Cardiac muscle cell (in vitro differentiated cells and primary cell): ENCODE results near the gene RASSF1. TPM values are rescaled to one million over a fixed set of nuclear protein-coding genes. Genes with fewer than 3 reads are reported as not detected.
"Not testable (repeated sequence)": the region's sequence is repeated elsewhere in the genome, so short reads cannot be mapped to it uniquely, and the experiment has no call there.

Experiments used
- DNase-seq, 2 donors: peaks; one replicate each; pipeline versions ENCODE4 v3.0.0 to v3.0.0-alpha.2; 2010 to 2017; ENCODE audit warnings: low read depth in 1 of 2, low spot score in 1 of 2
- H3K27ac ChIP-seq: fragments of 200-600 bp; sonication (generic); 2 replicates; pipeline ENCODE4 v1.5.1; 2016
- H3K27me3 ChIP-seq: fragments of 200-600 bp; sonication (generic); 2 replicates; pipeline ENCODE4 v1.6.0; 2016; ENCODE audit warnings: control low read depth
- H3K36me3 ChIP-seq: fragments of 200-600 bp; sonication (generic); 2 replicates; pipeline ENCODE4 v1.5.1; 2016; ENCODE audit warnings: control low read depth
- H3K4me1 ChIP-seq: fragments of 200-600 bp; sonication (generic); 2 replicates; pipeline ENCODE4 v1.8.1; 2017; ENCODE audit warnings: low read depth, mild to moderate bottlenecking, mixed run types
- H3K4me3 ChIP-seq: fragments of 200-600 bp; sonication (generic); 2 replicates; pipeline ENCODE4 v1.5.1; 2016; ENCODE audit warnings: mild to moderate bottlenecking
- H3K9me3 ChIP-seq: fragments of 200-600 bp; sonication (generic); 2 replicates; pipeline ENCODE4 v1.5.1; 2017; ENCODE audit warnings: low read depth, mild to moderate bottlenecking, control low read depth
- polyA plus RNA-seq: library from polyadenylated mRNA; unstranded; fragments of >200 nt; fragmentation: Nextera tagmentation; extraction: Ambion mirVana; gene quantifications from 2 replicates; pipeline ENCODE4 v1.2.1, GENCODE V29; 2016
- total RNA-seq: library from RNA; depleted of rRNA; stranded (reverse); fragments of >200 nt; gene quantifications from 2 replicates; pipeline ENCODE4 v1.2.3, GENCODE V29; 2016
- TF ChIP-seq, protein P1 (sequence below): IDR thresholded peaks from 2 replicates; pipeline ENCODE4 v1.5.1; 2012; ENCODE audit warnings: low read depth, mild to moderate bottlenecking, low read length

RASSF1 gene
- total and polyA plus RNA-seq, 2 experiments from 2014 or later: 23.1 to 23.8 TPM

GRCh38 chr3:50286322-50287227 lies 54.1 kb downstream of the RASSF1 start:
- H3K27ac ChIP-seq: peak overlapping the region; percentile 85
- H3K4me3 ChIP-seq: no peak overlapping the region
- TF ChIP-seq, protein P1, sequence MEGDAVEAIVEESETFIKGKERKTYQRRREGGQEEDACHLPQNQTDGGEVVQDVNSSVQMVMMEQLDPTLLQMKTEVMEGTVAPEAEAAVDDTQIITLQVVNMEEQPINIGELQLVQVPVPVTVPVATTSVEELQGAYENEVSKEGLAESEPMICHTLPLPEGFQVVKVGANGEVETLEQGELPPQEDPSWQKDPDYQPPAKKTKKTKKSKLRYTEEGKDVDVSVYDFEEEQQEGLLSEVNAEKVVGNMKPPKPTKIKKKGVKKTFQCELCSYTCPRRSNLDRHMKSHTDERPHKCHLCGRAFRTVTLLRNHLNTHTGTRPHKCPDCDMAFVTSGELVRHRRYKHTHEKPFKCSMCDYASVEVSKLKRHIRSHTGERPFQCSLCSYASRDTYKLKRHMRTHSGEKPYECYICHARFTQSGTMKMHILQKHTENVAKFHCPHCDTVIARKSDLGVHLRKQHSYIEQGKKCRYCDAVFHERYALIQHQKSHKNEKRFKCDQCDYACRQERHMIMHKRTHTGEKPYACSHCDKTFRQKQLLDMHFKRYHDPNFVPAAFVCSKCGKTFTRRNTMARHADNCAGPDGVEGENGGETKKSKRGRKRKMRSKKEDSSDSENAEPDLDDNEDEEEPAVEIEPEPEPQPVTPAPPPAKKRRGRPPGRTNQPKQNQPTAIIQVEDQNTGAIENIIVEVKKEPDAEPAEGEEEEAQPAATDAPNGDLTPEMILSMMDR: no peak
- H3K9me3 ChIP-seq: no peaks in the 10 kb centered on the region
- H3K27me3 ChIP-seq: no peaks in the 10 kb centered on the region
- H3K4me1 ChIP-seq: peaks cover 3% of the 10 kb centered on the region
- no peaks in the 10 kb centered on the region for H3K36me3 ChIP-seq
- DNase-seq: no peak

- DNase-seq, H3K27ac ChIP-seq, H3K9me3 ChIP-seq, H3K36me3 ChIP-seq, H3K4me3 ChIP-seq, H3K27me3 ChIP-seq, H3K4me1 ChIP-seq: not testable (repeated sequence)
These were observed 56.5 kb downstream of the RASSF1 start for GRCh38 chr3:50284121-50284520.

Other genes with a start within 250 kb of the RASSF1 start
- 21.0 and 27.6 TPM in 2 replicates for gene SEMA3F, start 185.5 kb downstream of the RASSF1 start, total RNA-seq
- gene SEMA3F, start 185.5 kb downstream of the RASSF1 start, polyA plus RNA-seq: 20.0 and 21.8 TPM in 2 replicates
- not detected in 2 replicates for gene GNAT1, start 149.2 kb downstream of the RASSF1 start, total RNA-seq
- not detected in 2 replicates for gene GNAT1, start 149.2 kb downstream of the RASSF1 start, polyA plus RNA-seq
- 9.5 and 14.7 TPM in 2 replicates for gene SLC38A3, start 135.6 kb downstream of the RASSF1 start, total RNA-seq
- 13.4 and 18.5 TPM in 2 replicates for gene SLC38A3, start 135.6 kb downstream of the RASSF1 start, polyA plus RNA-seq
- 160 and 179 TPM in 2 replicates for gene GNAI2, start 104.6 kb downstream of the RASSF1 start, total RNA-seq
- gene GNAI2, start 104.6 kb downstream of the RASSF1 start, polyA plus RNA-seq: 255 and 285 TPM in 2 replicates
- 16.7 and 25.9 TPM in 2 replicates for gene SEMA3B, start 71.7 kb downstream of the RASSF1 start, total RNA-seq
- 20.6 and 23.1 TPM in 2 replicates for gene SEMA3B, start 71.7 kb downstream of the RASSF1 start, polyA plus RNA-seq
- gene LSMEM2, start 61.7 kb downstream of the RASSF1 start, total RNA-seq: 26.4 and 29.2 TPM in 2 replicates
- 16.4 and 18.1 TPM in 2 replicates for gene LSMEM2, start 61.7 kb downstream of the RASSF1 start, polyA plus RNA-seq
- gene IFRD2, start 48.4 kb downstream of the RASSF1 start, total RNA-seq: 61.0 and 75.3 TPM in 2 replicates
- 106 and 110 TPM in 2 replicates for gene IFRD2, start 48.4 kb downstream of the RASSF1 start, polyA plus RNA-seq
- gene HYAL3, start 41.4 kb downstream of the RASSF1 start, total RNA-seq: 3.6 and 6.4 TPM in 2 replicates
- gene HYAL3, start 41.4 kb downstream of the RASSF1 start, polyA plus RNA-seq: 2.4 and 6.2 TPM in 2 replicates
- gene NAA80, start 41.4 kb downstream of the RASSF1 start, total RNA-seq: 28.5 and 40.4 TPM in 2 replicates
- 35.6 and 39.0 TPM in 2 replicates for gene NAA80, start 41.4 kb downstream of the RASSF1 start, polyA plus RNA-seq
- gene HYAL1, start 37.3 kb downstream of the RASSF1 start, total RNA-seq: 3.4 and 5.0 TPM in 2 replicates
- gene HYAL1, start 37.3 kb downstream of the RASSF1 start, polyA plus RNA-seq: 3.3 and 4.3 TPM in 2 replicates
- 116 and 124 TPM in 2 replicates for gene HYAL2, start 18.1 kb downstream of the RASSF1 start, total RNA-seq
- 88.3 and 106 TPM in 2 replicates for gene HYAL2, start 18.1 kb downstream of the RASSF1 start, polyA plus RNA-seq
- gene TUSC2, start 12.6 kb downstream of the RASSF1 start, total RNA-seq: 84.1 and 87.0 TPM in 2 replicates
- 66.4 and 76.6 TPM in 2 replicates for gene TUSC2, start 12.6 kb downstream of the RASSF1 start, polyA plus RNA-seq
- gene ZMYND10, start 4.9 kb upstream of the RASSF1 start, total RNA-seq: 0.56 and 2.8 TPM in 2 replicates
- 1.3 and 1.8 TPM in 2 replicates for gene ZMYND10, start 4.9 kb upstream of the RASSF1 start, polyA plus RNA-seq
- gene NPRL2, start 9.9 kb upstream of the RASSF1 start, total RNA-seq: 33.2 and 34.6 TPM in 2 replicates
- 51.9 and 64.4 TPM in 2 replicates for gene NPRL2, start 9.9 kb upstream of the RASSF1 start, polyA plus RNA-seq
- gene CYB561D2, start 10.0 kb upstream of the RASSF1 start, total RNA-seq: 10.7 and 26.4 TPM in 2 replicates
- gene CYB561D2, start 10.0 kb upstream of the RASSF1 start, polyA plus RNA-seq: 15.7 and 23.8 TPM in 2 replicates
- gene TMEM115, start 18.7 kb upstream of the RASSF1 start, total RNA-seq: 67.0 and 67.9 TPM in 2 replicates
- 48.2 and 57.9 TPM in 2 replicates for gene TMEM115, start 18.7 kb upstream of the RASSF1 start, polyA plus RNA-seq
- 6.8 and 8.7 TPM in 2 replicates for gene CACNA2D2, start 162.8 kb upstream of the RASSF1 start, total RNA-seq
- gene CACNA2D2, start 162.8 kb upstream of the RASSF1 start, polyA plus RNA-seq: 5.4 TPM in 2 replicates
- gene C3orf18, start 226.9 kb upstream of the RASSF1 start, total RNA-seq: 34.1 and 39.4 TPM in 2 replicates
- gene C3orf18, start 226.9 kb upstream of the RASSF1 start, polyA plus RNA-seq: 33.6 and 37.0 TPM in 2 replicates
- 13.8 and 23.3 TPM in 2 replicates for gene HEMK1, start 228.7 kb upstream of the RASSF1 start, total RNA-seq
- gene HEMK1, start 228.7 kb upstream of the RASSF1 start, polyA plus RNA-seq: 33.9 and 37.4 TPM in 2 replicates